ENCODE data around the gene PLEKHD1. TPM values are rescaled to one million over a fixed set of nuclear protein-coding genes. Genes with fewer than 3 reads are reported as not detected.
"Not testable (repeated sequence)": the region's sequence is repeated elsewhere in the genome, so short reads cannot be mapped to it uniquely, and the experiment has no call there.

The PLEKHD1 gene
- total and polyA plus RNA-seq, 2 donors (not counting 1 experiment from before 2014, with no cell fraction given), result 0.12 TPM

GRCh38 chr14:69473946-69474345 lies 10.6 kb upstream of the PLEKHD1 start:
- H3K36me3 ChIP-seq (replicated peaks in 1 of 2; ENCODE audit: control extremely low read depth in 1 of 2, control insufficient read depth in 1 of 2, extremely low read depth in 1 of 2, insufficient read depth in 2 of 2, low read length in 1 of 2), result no peaks in the 10 kb centered on the region
- ChIA-PET CTCF (no interaction called here), POLR2A (no interaction called here)
- H3K27ac ChIP-seq (ENCODE audit: low read length in 2 of 2), result no peak overlapping the region
- peaks cover 0 to 3% (median 0%) of the 10 kb centered on the region in 3 donors for H3K9me3 ChIP-seq (ENCODE audit: control extremely low read depth in 1 of 3, control insufficient read depth in 2 of 3, insufficient read depth in 1 of 3, low read length in 2 of 3)
- H2AFZ ChIP-seq (ENCODE audit: insufficient read depth, low read depth, low read length, poor library complexity, severe bottlenecking), result no peak overlapping the region
- H3K9me3 Mint-ChIP-seq (ENCODE audit: insufficient read depth), result no peaks in the 10 kb centered on the region
- peaks cover 0 to 9% (median 2%) of the 10 kb centered on the region in 4 experiments for H3K27me3 ChIP-seq (replicated peaks in 1 of 4; ENCODE audit: control extremely low read depth in 1 of 4, control insufficient read depth in 3 of 4, insufficient read depth in 4 of 4, low read length in 3 of 4)
- no peak overlapping the region for H3K9ac ChIP-seq (ENCODE audit: low read length)
- no peak for DNase-seq
- peaks cover 28% of the 10 kb centered on the region for H3K27me3 Mint-ChIP-seq
- no peak overlapping the region for H3K4me3 ChIP-seq (ENCODE audit: control extremely low read depth in 1 of 5, extremely low read depth in 1 of 5, insufficient read depth in 1 of 5, low read depth in 2 of 5, low read length in 4 of 5)
- TF ChIP-seq EZH2 (IDR thresholded peaks at IDR 0.05; ENCODE audit: borderline replicate concordance, insufficient read depth, low read depth, low read length, poor library complexity, severe bottlenecking) (no peak), CTCF (IDR thresholded peaks at IDR 0.05) (no peak)
- no peaks in the 10 kb centered on the region for H3K79me2 ChIP-seq (ENCODE audit: control insufficient read depth, insufficient read depth, low read length)
- intact Hi-C loops (cut with micrococcal nuclease), result no loop called here
- no peak for ATAC-seq (ENCODE audit: low read depth)
- H3K27ac Mint-ChIP-seq, result no peak overlapping the region
- no peaks in the 10 kb centered on the region for H3K4me1 ChIP-seq (ENCODE audit: control insufficient read depth in 2 of 2, insufficient read depth in 2 of 2, low read length in 2 of 2)
- H3K4me1 Mint-ChIP-seq, result no peaks in the 10 kb centered on the region
- H3K4me3 Mint-ChIP-seq, result no peak overlapping the region
- no peaks in the 10 kb centered on the region for H4K20me1 ChIP-seq (ENCODE audit: control insufficient read depth, insufficient read depth, low read length, poor library complexity, severe bottlenecking)
- H3K4me2 ChIP-seq (replicated peaks; ENCODE audit: low read depth, low read length, poor library complexity, severe bottlenecking), result no peak overlapping the region
- WGBS (ENCODE audit: insufficient coverage), result 83% methylated on average over 1 of the region's 3 CpGs

- Mint-ChIP-seq H3K4me1 (no peaks in the 10 kb centered on the region), H3K4me3 (no peak overlapping the region), H3K27ac (no peak overlapping the region), H3K27me3 (peaks cover 36% of the 10 kb centered on the region), H3K9me3 (ENCODE audit: insufficient read depth) (no peaks in the 10 kb centered on the region)
- WGBS (ENCODE audit: insufficient coverage), result 23% methylated on average over 7 of the region's 8 CpGs
- Histone ChIP-seq H3K9ac (ENCODE audit: low read length) (no peak overlapping the region), H3K4me1 (ENCODE audit: control insufficient read depth in 2 of 2, insufficient read depth in 2 of 2, low read length in 2 of 2) (no peaks in the 10 kb centered on the region), H4K20me1 (ENCODE audit: control insufficient read depth, insufficient read depth, low read length, poor library complexity, severe bottlenecking) (no peaks in the 10 kb centered on the region), H2AFZ (ENCODE audit: insufficient read depth, low read depth, low read length, poor library complexity, severe bottlenecking) (no peak overlapping the region), H3K4me2 (replicated peaks; ENCODE audit: low read depth, low read length, poor library complexity, severe bottlenecking) (no peak overlapping the region), H3K27ac (ENCODE audit: low read length in 2 of 2) (no peak overlapping the region), H3K4me3 (ENCODE audit: control extremely low read depth in 1 of 5, extremely low read depth in 1 of 5, insufficient read depth in 1 of 5, low read depth in 2 of 5, low read length in 4 of 5) (no peak overlapping the region), H3K79me2 (ENCODE audit: control insufficient read depth, insufficient read depth, low read length) (no peaks in the 10 kb centered on the region), H3K9me3 (ENCODE audit: control extremely low read depth in 1 of 3, control insufficient read depth in 2 of 3, insufficient read depth in 1 of 3, low read length in 2 of 3) (peaks cover 0 to 3% (median 0%) of the 10 kb centered on the region in 3 donors), H3K36me3 (replicated peaks in 1 of 2; ENCODE audit: control extremely low read depth in 1 of 2, control insufficient read depth in 1 of 2, extremely low read depth in 1 of 2, insufficient read depth in 2 of 2, low read length in 1 of 2) (no peaks in the 10 kb centered on the region), H3K27me3 (replicated peaks in 1 of 4; ENCODE audit: control extremely low read depth in 1 of 4, control insufficient read depth in 3 of 4, insufficient read depth in 4 of 4, low read length in 3 of 4) (peaks cover 0 to 9% (median 2%) of the 10 kb centered on the region in 4 experiments)
- CTCF ChIA-PET, result interaction anchor here (0.8 to 1.5 kb wide), 4 partner anchors 14 to 240 kb away, joined by 3 to 5 read pairs (median 4); no protein-coding TSS in a partner anchor
- intact Hi-C loops (cut with micrococcal nuclease), result loop anchor here (5.0 kb wide), 1 partner anchor 233 kb away; no protein-coding TSS in a partner anchor
- DNase-seq (no peak), ATAC-seq (ENCODE audit: low read depth) (peak; percentile 24)
- POLR2A ChIA-PET, result no interaction called here
- TF ChIP-seq CTCF (IDR thresholded peaks at IDR 0.05) (peak; percentile 23), EZH2 (IDR thresholded peaks at IDR 0.05; ENCODE audit: borderline replicate concordance, insufficient read depth, low read depth, low read length, poor library complexity, severe bottlenecking) (no peak)
Measured at GRCh38 chr14:69475194-69475818, 9.2 kb upstream of the PLEKHD1 start.

GRCh38 chr14:69476824-69477450 lies 7.6 kb upstream of the PLEKHD1 start:
- H3K4me2 ChIP-seq (replicated peaks; ENCODE audit: low read depth, low read length, poor library complexity, severe bottlenecking); ATAC-seq (ENCODE audit: low read depth); POLR2A ChIA-PET; H3K4me1 Mint-ChIP-seq; H3K27ac Mint-ChIP-seq; H4K20me1 ChIP-seq (ENCODE audit: control insufficient read depth, insufficient read depth, low read length, poor library complexity, severe bottlenecking); H3K4me3 Mint-ChIP-seq; H3K27ac ChIP-seq (ENCODE audit: low read length in 2 of 2); H2AFZ ChIP-seq (ENCODE audit: insufficient read depth, low read depth, low read length, poor library complexity, severe bottlenecking); H3K79me2 ChIP-seq (ENCODE audit: control insufficient read depth, insufficient read depth, low read length); H3K4me1 ChIP-seq (ENCODE audit: control insufficient read depth in 2 of 2, insufficient read depth in 2 of 2, low read length in 2 of 2); H3K9me3 Mint-ChIP-seq (ENCODE audit: insufficient read depth); DNase-seq; H3K9me3 ChIP-seq (ENCODE audit: control extremely low read depth in 1 of 3, control insufficient read depth in 2 of 3, insufficient read depth in 1 of 3, low read length in 2 of 3); H3K4me3 ChIP-seq (ENCODE audit: control extremely low read depth in 1 of 5, extremely low read depth in 1 of 5, insufficient read depth in 1 of 5, low read depth in 2 of 5, low read length in 4 of 5); H3K9ac ChIP-seq (ENCODE audit: low read length); H3K36me3 ChIP-seq (replicated peaks in 1 of 2; ENCODE audit: control extremely low read depth in 1 of 2, control insufficient read depth in 1 of 2, extremely low read depth in 1 of 2, insufficient read depth in 2 of 2, low read length in 1 of 2): not testable (repeated sequence)
- H3K27me3 Mint-ChIP-seq, result peaks cover 34% of the 10 kb centered on the region
- H3K27me3 ChIP-seq (replicated peaks in 1 of 4; ENCODE audit: control extremely low read depth in 1 of 4, control insufficient read depth in 3 of 4, insufficient read depth in 4 of 4, low read length in 3 of 4), result peaks cover 0 to 12% (median 2%) of the 10 kb centered on the region in 4 experiments
- intact Hi-C loops (cut with micrococcal nuclease), result loop anchor here (5.0 kb wide), 1 partner anchor 235 kb away; no protein-coding TSS in a partner anchor
- CTCF ChIA-PET, result interaction anchor here (1.5 kb wide), 1 partner anchor 12 kb away, joined by 5 read pairs; no protein-coding TSS in a partner anchor
- WGBS (ENCODE audit: insufficient coverage), result 100% methylated on average over 2 of the region's 5 CpGs

All from B cell (primary cell).